HepG2 (cell line): ENCODE data around the gene MRPL36. TPM values are rescaled to one million over a fixed set of nuclear protein-coding genes. Genes with fewer than 3 reads are reported as not detected.

Experiments used
- HOXA3 ChIP-seq: sonication (generic); formaldehyde crosslinking; IDR thresholded peaks from 2 replicates; pipeline ENCODE4 v1.5.0; 2020; ENCODE audit warnings: missing genetic modification reagents
- IRX3 ChIP-seq: sonication (generic); formaldehyde crosslinking; IDR thresholded peaks from 2 replicates; pipeline ENCODE4 v1.8.1; 2023; ENCODE audit warnings: mild to moderate bottlenecking, low read depth, missing genetic modification reagents, borderline replicate concordance
- PHF20 ChIP-seq: sonication (generic); formaldehyde crosslinking; IDR thresholded peaks from 2 replicates; pipeline ENCODE4 v1.5.0; 2020; ENCODE audit warnings: mild to moderate bottlenecking, missing genetic modification reagents
- PLSCR1 ChIP-seq: sonication (generic); formaldehyde crosslinking; IDR thresholded peaks from 2 replicates; pipeline ENCODE4 v1.5.0; 2020; ENCODE audit warnings: missing genetic modification reagents, mild to moderate bottlenecking, borderline replicate concordance
- ZNF260 ChIP-seq: sonication (generic); formaldehyde crosslinking; IDR thresholded peaks from 2 replicates; pipeline ENCODE4 v1.4.0; 2020; ENCODE audit warnings: missing genetic modification reagents, low read depth, mild to moderate bottlenecking, borderline replicate concordance
- ZNF382 ChIP-seq: sonication (generic); formaldehyde crosslinking; IDR thresholded peaks from 2 replicates; pipeline ENCODE4 v1.5.0; 2020; ENCODE audit warnings: missing genetic modification reagents, mild to moderate bottlenecking, borderline replicate concordance
- ZNF407 ChIP-seq: sonication (generic); formaldehyde crosslinking; IDR thresholded peaks from one replicate; pipeline ENCODE4 v1.5.1; 2020; ENCODE audit warnings: mild to moderate bottlenecking, missing genetic modification reagents; ENCODE audit errors: not compliant biosample characterization
- ZNF589 ChIP-seq: sonication (generic); formaldehyde crosslinking; conservative IDR thresholded peaks from 2 replicates; pipeline ENCODE4 v1.8.0; 2022; ENCODE audit warnings: mild to moderate bottlenecking, moderate library complexity, missing genetic modification reagents
- polyA plus RNA-seq, 8 experiments: library from polyadenylated mRNA; depleted of rRNA in 3 of 8; stranded (reverse) in 7 of 8; unstranded in 1 of 8; fragments of >200 nt; fragmentation: Illumina TruSeq in 4 of 8; extraction: Trizol in 4 of 8; gene quantifications; 2 replicates each; pipeline versions ENCODE4 v1.2.1 to v1.2.3, GENCODE V29; 2011 to 2016; ENCODE audit warnings: low read depth in 4 of 8, missing spikeins in 1 of 8, mixed read lengths in 1 of 8; ENCODE audit not compliant: insufficient read depth in 1 of 8
- total RNA-seq, 5 experiments: library from RNA; depleted of rRNA; stranded (reverse); fragments of >200 nt; fragmentation: Illumina TruSeq; extraction: Trizol; gene quantifications; 2 replicates each; pipeline ENCODE4 v1.2.3, GENCODE V29; 2016; ENCODE audit warnings: low read depth in 1 of 5

Gene MRPL36
- total and polyA plus RNA-seq, 2 of the 13 experiments (the other 11 are each of a cell fraction or from before 2014, with no cell fraction given): 71.3 to 113 TPM

- TF ChIP-seq ZNF407 (CRISPR knock-in tag) (no peak), ZNF382 (CRISPR knock-in tag) (no peak), HOXA3 (CRISPR knock-in tag) (no peak), IRX3 (CRISPR knock-in tag) (no peak), PHF20 (CRISPR knock-in tag) (no peak), ZNF260 (no peak), ZNF589 (CRISPR knock-in tag) (no peak), PLSCR1 (no peak)
Observed at GRCh38 chr5:1767524-1768282, 31.9 kb downstream of the MRPL36 start (continued).
